CD4-positive, alpha-beta T cell treated with Interleukin-4 for 1 hour (primary cell): Measurements from ENCODE around the gene PGS1.

Source experiments
- DNase-seq, 2 donors: peaks; one replicate each; pipeline ENCODE4 v3.0.0-alpha.2; 2020 to 2022

The PGS1 gene

DNA sequence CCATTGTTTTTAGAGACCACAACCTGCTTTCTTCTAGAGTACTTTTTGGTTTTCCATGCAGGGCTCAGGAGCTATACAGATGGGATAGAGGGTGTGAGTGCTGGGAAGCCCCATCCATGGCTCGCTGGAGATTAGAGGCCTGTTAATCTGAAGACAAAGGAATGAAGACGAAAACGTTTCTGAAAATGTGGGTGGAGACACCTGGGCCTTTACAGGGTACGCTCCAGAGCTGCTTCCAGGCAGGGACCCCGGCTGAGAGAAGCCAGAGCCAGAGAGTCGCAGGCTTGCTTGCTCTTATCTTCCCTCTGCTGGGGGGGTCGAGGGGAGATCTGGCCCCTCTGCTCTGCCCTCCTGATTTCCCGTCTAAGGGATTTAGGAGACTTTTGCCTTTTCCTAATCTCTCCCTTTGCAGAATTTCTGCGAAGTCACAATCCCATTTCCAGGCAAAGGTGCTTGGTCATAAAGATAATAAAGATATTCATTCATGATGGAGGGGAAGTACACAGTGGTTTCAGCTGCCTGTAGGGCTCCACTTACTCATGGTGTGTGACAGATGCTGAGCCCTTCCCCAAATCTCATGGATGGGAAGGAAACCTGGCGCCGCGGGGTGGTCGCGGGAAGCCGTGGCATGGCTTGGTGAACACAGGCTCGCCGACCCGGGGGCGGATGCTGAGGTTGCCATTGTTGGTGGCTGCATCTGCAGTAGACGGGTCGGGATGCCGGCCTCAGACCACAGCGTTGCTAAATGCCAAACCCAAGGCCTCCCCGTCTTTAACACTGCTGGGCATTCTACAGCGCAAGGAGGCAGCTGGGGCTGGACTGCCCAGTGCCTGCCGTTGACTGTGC, 13.8 kb upstream of the PGS1 start:
- DNase-seq: no peak

DNA sequence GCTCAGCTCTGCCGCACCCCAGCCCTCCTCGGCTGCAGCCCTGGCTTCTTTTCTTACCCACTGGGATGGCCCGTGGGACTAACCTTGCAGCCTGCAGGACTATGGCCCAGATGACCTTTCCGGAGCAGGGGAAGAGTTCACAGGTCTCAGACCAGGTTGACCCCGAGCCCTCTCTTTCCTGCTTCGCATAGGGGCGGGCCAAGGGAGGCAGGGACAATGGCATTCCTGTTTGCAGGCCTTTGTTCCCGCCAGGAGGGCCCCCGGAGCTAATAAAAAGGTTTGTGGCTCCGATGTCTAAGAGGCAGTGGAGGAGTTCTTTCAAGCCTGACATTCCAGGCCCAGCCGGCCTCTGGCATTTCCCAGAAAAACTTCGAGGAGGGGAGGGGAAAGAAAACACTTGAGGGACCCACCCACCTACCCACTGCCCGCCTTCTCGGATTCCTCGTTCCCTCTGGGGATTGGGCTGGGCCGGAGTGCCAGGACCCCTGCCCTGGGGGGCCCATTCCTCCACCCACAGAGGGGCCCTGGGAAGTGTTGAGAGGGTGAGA, 12.8 kb upstream of the PGS1 start:
- DNase-seq: no peak

DNA sequence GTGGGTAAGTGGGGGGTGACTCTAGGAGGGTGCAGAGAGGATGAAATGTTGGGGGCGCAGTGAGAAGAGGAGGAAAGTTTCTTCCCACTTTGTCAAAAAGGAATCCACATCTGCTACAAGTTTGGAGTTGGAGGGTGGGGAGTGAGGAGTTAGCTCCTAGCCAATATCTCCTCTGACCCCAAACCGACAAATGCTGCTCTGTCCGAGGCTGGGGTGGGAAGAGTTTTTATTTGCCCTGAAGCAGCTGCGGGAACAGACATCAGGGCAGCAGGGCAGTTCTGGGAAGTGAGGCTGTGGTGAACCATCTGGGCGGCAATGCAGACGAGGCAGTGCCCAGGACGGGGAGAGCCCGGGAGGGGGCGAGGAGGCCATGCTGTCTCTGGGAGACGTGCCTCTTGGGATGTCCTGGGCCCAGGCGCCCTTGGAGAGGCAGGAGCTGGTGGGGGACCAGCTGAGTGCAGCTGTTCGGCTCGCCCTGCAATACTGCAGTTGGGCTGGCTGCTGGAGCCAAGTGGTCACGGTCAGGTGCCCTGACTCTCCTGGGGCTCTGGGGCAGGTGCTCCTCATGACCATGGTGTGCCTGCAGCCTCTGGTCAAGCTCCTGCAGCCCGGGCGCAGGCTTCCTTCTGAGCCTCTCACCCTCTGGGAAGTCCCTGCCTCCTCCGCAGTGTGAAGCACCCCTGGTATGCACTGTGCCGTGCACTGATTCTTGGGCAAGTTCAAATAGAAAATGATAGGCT, 12.2 kb upstream of the PGS1 start:
- no peak for DNase-seq

DNA sequence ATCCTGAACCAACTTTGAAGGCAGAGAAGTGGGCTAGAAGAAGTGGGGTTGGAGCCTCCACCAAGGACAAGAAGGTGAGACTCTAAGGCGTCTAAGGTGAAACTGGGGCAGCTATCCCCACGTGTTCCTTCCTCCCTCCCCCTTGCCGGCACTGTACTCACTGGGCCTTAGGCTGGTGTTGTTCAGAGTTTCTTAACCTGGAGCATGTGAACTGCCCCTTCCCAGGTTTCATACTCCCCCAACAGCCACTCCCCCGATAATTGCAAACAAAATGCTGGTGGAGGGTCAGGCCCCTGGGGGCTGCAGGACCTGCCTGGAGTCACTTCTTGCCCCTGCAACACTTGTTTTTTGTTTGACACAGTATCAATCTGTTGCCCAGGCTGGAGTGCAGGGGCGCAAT, 11.3 kb upstream of the PGS1 start:
- no peak for DNase-seq

DNA sequence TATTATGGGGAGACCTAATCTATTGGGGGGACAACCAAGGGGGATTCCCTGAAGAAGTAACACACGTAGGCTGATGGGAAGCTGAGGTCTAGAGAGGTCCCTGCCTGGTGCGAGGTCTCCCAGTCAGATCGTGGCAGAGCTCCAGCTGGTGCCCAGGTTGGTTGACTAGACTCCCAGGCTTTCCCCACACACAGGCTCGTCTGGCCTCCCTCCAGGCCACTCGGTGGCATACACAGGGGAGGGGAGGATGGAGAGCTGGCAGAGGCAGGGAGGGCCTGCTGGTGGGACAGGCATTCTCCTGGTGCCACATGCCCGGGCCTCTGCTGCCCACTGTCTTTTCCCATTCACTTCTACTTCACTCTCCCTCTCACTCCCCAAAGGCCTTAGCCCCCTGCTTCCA, 10.1 kb upstream of the PGS1 start:
- DNase-seq: no peak

DNA sequence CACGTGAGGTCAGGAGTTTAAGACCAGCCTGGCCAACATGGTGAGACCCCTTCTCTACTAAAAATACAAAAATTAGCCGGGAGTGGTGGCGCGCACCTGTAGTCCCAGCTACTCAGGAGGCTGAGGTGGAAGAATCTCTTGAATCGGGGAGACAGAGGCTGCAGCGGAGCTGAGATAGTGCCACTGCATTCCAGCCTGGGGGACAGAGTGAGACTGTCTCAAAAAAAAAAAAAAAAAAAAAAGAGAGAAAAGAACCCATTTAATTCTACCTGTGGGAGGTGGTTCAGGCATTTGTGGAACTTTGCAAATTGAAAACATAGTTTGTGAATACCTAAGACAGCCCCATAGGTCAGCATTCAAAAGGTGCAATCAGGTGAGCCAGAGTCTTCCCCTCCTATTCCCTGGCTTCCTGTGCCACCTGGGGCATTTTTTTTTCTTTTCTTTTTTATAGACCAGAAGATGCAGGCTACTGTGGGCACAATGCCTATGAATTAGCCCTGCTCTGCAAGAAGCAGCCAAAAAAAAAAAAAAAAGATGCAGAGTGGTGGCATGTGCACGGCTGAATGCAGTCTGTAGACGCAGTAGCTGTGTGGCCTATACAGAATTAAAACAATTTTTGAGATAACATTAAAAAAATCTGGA, 9.5 kb upstream of the PGS1 start:
- no peak for DNase-seq

DNA sequence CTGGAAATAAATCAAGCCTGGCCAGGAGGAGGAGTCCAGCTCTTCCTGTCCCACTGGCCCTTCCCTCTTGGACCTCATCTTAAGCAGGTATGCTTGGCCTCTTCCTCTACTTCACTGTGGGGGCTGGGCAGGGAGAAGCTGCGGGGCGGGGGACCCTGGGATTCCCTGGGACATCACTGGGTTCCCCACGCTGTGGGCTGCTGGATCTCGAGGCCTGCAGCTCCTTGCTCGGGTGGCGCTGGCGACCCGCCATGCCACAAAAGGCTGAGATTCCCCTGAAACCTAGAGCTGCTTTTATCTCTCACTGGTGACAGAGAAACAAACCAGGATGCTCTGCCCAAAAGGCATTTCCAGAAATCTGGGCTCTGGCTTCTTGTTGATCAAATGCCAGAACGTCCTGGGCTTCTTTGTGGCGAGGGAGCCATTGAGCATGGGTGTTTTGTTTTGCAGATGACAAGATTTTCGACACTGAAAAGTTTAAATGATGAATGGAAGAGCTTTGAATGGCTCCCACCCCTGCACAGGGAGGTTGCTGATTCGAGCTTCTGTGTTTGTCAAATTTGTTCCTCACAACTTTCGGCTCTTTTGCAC, 8.6 kb upstream of the PGS1 start:
- no peak for DNase-seq

DNA sequence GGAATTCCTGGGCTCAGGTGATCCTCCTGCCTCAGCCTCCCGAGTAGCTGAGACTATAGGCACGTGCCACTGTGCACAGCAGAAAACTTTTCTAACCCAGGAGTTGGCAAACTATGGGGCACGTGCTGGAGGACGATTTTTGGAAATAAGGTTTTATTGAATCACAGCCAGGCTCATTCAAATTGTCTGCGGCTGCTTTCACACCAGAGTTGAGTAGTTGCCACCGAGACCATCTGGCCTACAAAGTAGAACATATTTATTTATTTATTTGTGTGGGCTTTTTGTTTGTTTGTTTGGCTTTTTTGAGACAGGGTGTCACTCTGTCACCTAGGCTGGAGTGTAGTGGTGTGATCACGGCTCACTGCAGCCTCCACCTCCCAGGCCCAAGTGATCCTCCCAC, 7.4 kb upstream of the PGS1 start:
- DNase-seq: no peak

DNA sequence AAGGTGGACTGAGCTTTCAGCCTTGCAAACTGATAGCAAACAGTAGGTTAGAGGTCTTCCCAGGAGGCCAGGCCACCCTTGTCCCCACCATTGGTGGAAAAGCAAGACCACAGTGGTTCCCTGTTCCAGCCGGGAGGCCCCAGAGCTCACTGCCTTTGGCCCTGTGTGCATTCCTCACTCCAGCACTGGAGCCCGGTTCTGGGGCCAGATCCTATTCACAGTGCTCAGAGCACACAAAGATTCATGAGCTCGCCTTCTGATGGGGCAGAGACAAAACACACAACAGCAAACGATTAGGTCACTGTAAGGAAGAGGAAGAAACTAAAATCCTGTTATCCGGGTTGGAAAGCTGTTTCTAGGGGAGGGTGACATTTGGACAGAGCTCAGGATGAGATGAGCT, 5.6 kb upstream of the PGS1 start:
- no peak for DNase-seq

DNA sequence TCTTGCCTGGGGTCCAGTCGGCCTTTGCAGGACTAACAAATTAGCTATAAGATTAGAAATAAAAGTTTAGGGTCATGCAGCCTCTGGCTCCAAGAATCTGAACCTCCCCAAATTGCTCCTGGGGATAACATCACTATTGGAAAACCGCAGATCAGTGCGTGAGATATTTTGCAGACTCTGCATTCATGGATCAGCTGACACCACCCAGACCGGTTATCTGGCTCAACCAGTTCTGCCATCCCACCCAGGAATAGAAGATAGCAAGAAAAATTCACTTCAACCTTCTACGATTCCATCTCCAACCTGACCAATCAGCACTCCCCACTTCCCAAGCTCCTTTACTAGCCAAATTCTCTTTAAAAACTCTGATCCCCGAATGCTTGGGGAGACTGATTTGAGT, 4.3 kb upstream of the PGS1 start:
- DNase-seq: no peak

DNA sequence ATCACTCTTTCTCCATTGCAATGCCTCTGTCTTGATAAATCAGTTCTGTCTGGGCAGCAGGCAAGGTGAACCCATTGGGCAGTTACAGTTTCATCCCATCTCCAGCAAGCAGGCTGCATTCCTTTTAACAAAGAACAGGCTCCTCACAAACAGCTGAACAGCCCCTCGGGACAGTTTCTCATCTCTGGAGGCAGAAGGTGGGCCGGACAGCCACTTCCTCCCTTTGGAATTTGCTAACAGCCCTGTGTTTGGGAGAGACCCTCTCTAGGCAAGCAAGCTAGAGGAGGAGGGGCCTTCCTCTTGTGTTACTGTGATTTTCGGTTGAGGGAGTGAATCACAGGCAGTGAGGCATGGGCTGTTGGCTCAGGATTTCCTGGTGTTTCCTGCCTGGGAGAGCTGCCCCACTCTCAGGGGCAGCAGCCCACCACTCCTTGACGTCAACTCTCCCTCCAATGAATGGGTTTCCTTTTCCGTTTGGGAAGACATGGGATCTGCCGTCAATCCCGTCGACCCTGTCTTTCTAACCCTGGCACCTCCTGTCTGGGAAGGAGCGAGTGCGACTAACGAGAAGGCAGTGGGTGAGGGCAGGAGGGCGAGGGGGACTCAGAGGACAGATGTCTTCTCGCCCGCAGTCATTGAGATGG, 3.7 kb upstream of the PGS1 start:
- peak in 1 of 2 donors; percentile 18 for DNase-seq

DNA sequence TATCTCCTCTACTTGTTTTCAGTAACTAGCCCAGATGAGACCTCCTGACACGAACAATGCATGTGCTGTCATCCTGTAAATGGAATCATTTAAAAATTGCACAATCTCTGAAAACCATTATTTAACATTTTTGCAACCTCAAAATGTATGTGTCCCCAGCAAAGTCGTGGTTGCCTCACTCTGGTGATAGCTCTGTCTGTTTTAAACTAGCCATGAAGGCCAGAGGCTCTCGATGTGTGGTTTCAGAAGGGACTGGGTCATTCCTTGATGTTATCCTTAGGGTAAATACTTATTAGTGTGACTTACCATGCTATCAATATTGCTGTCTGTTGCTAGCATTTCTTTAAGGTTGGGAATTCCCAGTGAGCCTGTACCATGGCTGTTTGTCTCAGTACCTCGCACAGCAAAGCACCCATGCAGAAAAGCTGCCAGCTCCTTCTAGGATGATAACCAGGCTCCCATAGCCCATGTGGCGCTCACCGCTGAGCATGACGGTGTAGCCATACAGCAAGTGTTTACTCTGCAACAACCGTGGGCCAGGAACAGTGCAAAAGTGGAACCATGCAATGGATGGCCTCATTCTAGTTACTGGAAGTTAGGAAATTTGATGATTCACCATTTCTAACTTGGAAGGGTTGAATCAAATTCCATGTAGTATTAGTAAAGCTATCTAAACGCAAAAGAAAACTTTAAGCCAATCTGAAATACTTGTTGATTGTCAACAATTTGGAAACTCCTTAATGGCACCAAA, 2.9 kb upstream of the PGS1 start:
- peak in 1 of 2 donors; percentile 42 for DNase-seq

DNA sequence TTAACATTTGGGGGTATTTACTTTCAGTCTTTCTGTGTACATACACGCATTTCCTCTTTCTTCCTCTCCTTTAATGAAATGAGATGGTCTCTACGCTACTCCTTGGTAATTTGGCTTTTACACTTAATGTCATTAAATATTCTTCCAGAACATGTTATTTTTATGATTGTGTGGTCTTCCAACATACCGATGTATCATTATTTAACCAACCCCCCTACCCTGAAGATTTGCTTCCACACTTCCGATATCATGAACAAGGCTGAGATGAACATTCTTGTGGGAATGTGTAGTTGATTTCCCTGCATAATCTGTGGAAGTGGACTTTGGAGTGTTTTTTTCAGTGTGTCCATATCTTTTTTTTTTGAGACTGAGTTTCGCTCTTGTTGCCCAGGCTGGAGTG, 2.3 kb upstream of the PGS1 start:
- DNase-seq: no peak

DNA sequence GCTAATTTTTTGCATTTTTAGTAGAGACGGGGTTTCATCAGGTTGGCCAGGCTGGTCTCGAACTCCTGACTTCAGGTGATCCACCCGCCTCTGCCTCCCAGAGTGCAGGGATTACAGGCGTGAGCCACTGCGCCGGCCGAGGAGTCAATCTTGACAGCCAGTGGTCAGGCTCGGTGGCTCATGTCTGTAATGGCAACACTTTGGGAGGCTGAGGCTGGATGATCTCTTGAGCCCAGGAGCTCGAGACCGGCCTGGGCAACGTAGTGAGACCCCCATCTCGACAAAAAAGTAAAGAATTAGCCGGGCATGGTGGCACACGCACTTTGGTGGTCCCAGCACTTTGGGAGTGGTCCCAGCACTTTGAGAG, 608 bp upstream of the PGS1 start:
- DNase-seq: no peak

DNA sequence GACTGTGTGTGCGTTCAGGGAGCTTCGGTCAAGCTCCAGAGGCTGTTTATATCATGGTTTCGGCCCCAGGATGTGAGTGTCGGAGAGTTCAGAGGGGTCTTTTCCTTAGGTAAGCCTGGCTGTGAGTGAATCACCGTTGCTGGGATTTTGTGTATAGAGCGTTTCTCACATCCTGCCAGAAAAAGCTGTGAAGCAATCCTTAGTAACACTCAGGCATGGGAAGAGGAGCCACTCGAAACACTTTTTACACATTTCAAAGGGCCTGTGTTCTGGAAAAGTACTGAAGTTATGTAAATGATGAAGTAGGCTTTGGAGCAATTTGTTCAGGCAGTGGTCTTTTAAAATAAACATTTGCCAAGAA, 662 bp downstream of the PGS1 start:
- DNase-seq: peak in 1 of 2 donors; percentile 34

DNA sequence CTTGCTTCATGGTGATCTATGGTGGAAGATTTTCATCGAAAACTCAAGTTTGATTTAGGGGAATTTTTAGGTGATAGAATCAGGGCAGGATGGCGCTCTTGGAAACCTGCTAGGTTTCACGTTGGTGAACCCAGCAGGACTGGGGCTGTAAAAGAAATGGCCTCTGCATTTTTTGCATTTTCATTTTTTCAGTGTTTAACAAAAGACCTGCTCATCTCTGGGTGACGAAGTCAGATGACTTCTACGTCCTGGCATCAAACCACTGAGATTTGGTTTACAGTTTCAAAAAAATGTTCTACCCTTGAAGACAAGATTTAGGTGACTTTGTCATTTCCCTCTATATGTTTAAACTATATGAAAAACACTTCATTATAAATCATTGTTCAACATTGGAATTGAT, 1.9 kb downstream of the PGS1 start:
- DNase-seq: no peak

DNA sequence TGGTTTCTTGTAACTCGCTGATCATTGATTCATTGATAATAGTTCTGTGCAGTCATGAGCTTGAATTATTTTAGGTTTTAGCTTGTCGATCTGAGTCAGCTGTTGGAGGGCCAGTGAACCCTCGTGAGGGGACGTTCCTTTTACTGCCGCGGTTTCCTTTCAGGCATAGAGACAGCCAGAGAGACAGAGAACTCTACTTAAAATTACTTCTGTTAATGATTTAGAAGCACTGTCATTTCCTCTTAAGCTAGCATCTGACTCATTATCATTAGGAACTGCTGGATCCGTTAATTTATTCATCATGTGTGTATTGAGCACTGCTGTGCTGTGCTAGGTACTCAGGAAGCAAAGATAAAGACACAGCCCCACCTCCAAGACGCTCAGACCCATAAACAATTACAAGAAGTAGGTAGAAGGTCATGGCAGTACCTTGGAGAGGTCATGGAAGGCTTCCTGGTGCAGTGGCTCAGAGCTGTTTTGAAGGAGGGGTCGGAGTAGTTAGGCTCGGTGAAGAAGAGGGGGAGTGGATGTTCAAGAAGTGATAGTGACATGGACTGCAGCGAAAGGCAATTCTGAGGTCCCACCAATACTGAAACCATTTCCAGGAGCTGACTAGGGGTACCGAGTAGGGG, 3.3 kb downstream of the PGS1 start:
- DNase-seq: peak; percentile 64 to 75

DNA sequence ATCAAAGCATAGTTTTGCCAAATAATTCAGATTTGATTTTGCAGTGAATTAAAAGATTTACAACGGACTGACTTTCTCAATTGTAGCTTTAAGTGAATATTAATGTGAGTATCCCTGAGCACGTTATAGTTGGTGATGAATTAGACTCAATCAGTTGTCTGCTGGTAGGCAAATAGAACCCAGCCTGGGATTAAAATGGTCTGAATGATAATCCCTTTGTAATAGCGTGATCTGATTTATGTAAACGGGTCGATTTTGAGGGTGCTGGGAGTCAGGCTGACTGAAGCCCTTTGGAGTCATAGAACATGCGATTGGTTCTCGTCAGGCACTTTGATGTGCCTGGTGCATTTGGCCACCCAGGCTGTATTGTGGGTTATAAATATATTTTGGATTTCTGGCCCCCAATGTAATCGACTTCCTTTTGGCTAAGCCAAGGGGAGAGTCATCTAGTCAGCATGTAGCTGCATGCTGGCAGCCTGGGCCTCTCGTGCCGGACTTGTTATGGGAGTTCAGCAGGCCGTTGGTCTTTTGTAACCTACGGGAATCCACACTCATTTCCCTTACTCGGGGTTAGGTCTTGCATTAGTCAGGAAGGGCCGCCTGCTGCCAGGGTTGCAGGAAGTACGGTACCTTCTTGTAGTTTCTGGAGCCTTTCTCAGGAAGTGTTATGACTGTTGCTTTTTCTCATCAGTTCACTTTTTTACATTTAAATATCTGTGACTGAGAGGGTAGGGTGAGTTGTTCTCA, 5.4 kb downstream of the PGS1 start:
- DNase-seq: peak; percentile 48 to 80

DNA sequence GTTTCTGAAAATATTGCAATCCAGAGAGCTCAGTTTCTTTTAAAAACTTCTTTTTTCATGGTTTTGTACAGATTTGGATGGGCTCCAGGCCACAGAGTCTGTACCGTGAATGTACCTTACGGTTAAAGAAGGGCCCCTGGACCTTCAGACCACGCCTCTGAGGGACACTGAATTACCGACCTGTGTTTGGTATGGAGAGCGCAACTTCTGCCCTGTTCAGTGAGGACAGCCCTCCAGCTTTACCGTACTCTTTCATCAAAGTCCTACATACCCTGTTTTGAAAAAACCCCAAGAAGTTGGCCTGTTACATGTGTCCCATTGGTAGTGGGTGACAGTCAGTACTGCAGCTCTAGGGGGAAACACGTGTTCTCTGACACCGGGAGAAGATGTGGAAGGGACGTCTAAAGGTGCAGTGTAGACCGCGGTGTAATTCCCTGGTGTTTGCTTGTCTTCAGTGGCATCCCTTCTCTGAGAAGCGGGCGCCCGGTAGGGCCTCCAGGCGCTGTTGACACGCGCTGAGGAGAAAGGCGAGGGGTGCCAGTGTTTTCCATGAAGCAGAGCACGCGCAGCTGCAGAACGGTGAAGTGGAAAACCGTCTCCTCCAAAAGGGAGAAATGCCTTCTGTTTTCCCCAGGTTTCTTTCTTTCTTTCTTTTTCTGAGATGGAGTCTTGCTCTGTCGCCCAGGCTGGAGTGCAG, 6.2 kb downstream of the PGS1 start:
- no peak for DNase-seq
